ENCODE results near the gene CELA2A.
"Not testable (repeated sequence)": the region's sequence is repeated elsewhere in the genome, so short reads cannot be mapped to it uniquely, and the experiment has no call there.

The CELA2A gene

DNA sequence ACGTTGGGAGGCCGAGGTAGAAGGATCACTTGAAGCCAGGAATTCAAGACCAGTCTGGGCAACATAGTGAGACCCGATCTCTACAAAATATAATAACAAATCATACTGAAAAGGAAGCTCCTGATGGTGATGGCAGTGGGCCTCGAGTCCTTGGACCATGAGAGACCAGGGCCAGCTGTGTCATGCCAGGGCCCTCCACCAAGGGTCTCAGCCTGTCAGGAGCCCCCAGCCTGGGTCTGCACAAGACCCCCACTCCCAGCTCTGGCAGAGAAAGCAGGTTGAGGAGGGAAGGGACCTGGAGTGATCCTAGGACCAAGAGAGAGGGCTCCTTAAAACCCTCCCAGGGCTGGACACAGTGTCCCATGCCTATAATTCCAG, 25.0 kb upstream of the CELA2A start:
- H3K36me3 Mint-ChIP-seq, result no peaks in the 10 kb centered on the region
- no peaks in the 10 kb centered on the region for H3K9me3 Mint-ChIP-seq (ENCODE audit: low read depth)
- no peaks in the 10 kb centered on the region for H3K4me1 Mint-ChIP-seq (ENCODE audit: low read depth)
- H3K4me3 Mint-ChIP-seq, result no peak overlapping the region
- H3K27me3 Mint-ChIP-seq, result no peaks in the 10 kb centered on the region
- H3K27ac Mint-ChIP-seq, result no peak overlapping the region

DNA sequence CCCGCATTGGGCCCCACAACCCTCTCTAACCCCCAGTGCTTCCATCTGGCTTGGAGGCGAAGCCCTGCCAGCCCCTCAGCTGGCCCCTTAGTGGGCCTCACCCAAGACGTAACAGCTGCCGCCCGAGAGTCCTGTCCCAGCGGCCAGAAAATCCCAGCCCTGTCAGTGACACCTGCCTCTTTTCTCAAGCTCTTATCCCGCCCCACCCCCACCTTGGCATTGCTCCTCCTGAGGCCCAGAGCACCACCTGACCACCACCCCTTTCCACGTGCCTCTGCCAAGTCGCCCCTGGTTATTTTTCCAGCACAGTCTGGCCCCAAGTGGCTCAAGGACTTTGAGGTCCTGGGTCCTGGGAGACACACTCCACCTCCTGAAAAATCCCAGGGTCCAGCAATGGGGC, 24.2 kb upstream of the CELA2A start:
- no peaks in the 10 kb centered on the region for H3K27me3 Mint-ChIP-seq
- H3K27ac Mint-ChIP-seq, result no peak overlapping the region

DNA sequence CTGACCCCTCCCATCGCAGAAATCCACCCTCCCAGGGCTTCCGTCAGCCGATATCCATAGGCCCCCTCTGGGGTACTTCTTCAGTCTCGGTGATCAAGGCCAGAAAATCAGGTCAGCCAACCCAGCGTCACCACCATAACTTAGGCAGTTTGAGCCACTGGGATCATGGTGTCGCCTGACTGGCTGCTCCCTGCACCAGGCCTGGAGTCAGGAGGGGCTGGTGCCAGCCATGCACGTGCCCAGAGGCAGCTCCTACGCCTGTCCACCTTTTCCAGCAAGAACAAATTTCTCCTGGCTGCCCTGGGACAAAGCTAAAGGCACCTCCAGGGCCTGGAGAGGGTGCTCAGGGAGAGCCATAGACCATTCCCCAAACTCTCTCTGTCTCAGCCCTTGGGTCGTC, 23.1 kb upstream of the CELA2A start:
- Mint-ChIP-seq H3K4me1 (ENCODE audit: low read depth) (no peaks in the 10 kb centered on the region), H3K27me3 (no peaks in the 10 kb centered on the region), H3K4me3 (no peak overlapping the region), H3K9me3 (ENCODE audit: low read depth) (no peaks in the 10 kb centered on the region), H3K36me3 (no peaks in the 10 kb centered on the region), H3K27ac (no peak overlapping the region)

More for the DNA sequence above, 24.2 kb upstream of the CELA2A start:
- no peaks in the 10 kb centered on the region for H3K36me3 Mint-ChIP-seq
- no peak overlapping the region for H3K4me3 Mint-ChIP-seq
- H3K9me3 Mint-ChIP-seq (ENCODE audit: low read depth), result no peaks in the 10 kb centered on the region
- H3K4me1 Mint-ChIP-seq (ENCODE audit: low read depth), result no peaks in the 10 kb centered on the region

DNA sequence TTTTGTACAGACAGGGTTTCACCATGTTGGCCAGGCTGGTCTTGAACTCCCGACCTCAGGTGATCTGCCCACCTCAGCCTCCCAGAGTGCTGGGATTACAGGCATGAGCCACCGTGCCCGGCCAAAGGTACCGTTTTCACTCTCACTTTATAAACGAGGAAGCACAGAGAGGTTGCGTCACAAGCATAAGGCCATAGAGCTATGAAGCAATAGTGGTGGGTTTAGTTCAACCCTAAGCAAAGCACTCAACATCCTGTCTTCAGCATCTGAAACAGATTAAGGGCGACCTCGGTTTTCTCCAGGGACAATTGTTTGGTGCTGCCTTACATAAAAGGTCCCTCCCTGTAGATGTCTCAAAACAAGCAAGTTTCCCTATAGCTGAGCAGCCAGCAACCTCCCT, 21.8 kb upstream of the CELA2A start:
- not testable (repeated sequence) for H3K9me3 Mint-ChIP-seq (ENCODE audit: low read depth); H3K36me3 Mint-ChIP-seq; H3K4me1 Mint-ChIP-seq (ENCODE audit: low read depth); H3K27me3 Mint-ChIP-seq; H3K27ac Mint-ChIP-seq; H3K4me3 Mint-ChIP-seq

DNA sequence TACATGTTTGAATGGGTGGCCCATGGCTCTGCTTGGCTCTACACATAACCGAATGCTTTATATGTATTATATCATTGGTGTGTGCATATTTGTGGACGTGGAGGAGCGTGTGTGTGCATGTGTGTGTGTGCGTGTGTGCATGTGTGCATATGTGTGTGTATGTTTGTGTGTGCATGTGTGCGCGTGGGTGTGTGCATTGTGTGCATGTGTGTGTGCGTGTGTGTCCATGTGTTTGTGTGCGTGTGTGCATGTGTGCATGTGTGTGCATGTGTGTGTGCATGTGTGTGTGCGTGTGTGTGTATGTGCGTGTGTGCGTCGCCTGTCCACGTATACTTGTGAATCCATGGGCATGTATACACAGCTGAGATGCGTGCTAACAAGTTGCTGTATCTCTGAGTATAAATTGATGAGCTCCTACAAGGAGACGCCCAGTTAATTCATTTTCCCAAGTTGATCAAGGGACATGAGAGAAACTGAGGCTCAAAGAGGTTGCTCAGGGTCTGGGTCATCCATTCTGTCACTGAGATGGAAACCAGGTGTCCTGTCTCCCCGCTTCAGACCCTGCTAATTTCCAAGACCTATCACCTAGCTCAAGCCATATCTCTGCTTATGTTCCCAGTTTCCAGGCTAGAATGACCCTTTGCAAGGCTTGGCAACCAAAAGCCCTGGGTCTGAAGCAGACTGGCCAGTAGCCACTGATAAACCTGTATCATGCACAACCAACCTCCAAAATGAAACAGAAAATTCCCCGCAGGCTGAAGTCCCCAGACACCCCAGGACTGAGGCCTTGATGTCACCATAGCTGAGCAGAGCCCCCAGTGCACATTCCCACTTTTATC, 21.1 kb upstream of the CELA2A start:
- no peaks in the 10 kb centered on the region for H3K27me3 Mint-ChIP-seq
- no peak overlapping the region for H3K27ac Mint-ChIP-seq
- H3K4me3 Mint-ChIP-seq, result no peak overlapping the region
- H3K9me3 Mint-ChIP-seq (ENCODE audit: low read depth), result no peaks in the 10 kb centered on the region
- no peaks in the 10 kb centered on the region for H3K4me1 Mint-ChIP-seq (ENCODE audit: low read depth)
- no peaks in the 10 kb centered on the region for H3K36me3 Mint-ChIP-seq

DNA sequence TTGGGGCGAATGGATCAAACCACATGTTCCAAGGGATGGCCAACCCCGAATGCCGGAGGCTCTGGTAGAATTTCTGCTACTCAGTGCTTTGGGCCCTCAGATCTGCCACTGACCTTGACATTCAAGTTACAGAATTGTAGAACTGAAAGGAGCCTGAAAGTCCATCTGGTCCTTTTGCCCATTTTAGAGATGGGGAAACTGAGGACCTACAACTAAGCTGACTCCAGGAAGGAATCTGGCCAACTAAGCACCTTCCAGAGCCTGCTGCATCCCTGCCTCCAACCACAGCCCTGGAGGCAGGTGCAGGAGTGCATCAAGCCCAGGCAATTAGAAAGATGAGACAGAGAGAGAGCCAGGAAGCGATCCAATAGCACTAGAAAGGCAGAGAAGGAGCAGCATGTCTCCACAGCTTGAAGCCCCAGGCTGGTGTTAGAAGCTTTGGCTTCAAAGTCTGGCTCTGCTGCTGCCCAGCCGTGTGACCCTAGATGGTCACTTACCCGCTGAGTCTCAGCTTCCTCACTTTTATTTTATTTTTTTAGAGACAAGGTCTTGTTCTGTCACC, 19.6 kb upstream of the CELA2A start:
- Mint-ChIP-seq H3K27ac (no peak overlapping the region), H3K9me3 (ENCODE audit: low read depth) (no peaks in the 10 kb centered on the region), H3K36me3 (no peaks in the 10 kb centered on the region), H3K27me3 (no peaks in the 10 kb centered on the region), H3K4me1 (ENCODE audit: low read depth) (no peaks in the 10 kb centered on the region), H3K4me3 (no peak overlapping the region)

DNA sequence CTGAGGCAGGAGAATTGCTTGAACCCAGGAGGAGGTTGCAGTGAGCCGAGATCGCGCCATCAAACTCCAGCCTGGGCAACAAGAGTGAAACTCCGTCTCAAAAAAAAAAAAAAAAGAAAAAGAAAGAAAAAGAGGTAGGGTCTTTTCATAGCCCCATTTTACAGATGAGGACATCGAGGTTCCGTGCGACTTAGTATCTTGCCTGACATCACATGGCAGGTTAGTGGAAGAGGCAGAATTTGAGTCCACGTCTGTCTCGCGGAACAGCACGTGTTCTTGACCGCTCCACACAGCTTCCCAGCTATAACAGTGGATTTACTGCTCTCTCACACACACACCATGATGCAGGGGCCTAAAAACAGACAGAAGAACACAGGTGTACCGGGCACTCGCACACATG, 17.2 kb upstream of the CELA2A start:
- no peaks in the 10 kb centered on the region for H3K27me3 Mint-ChIP-seq
- H3K36me3 Mint-ChIP-seq, result no peaks in the 10 kb centered on the region
- no peaks in the 10 kb centered on the region for H3K4me1 Mint-ChIP-seq (ENCODE audit: low read depth)
- H3K9me3 Mint-ChIP-seq (ENCODE audit: low read depth), result no peaks in the 10 kb centered on the region
- no peak overlapping the region for H3K27ac Mint-ChIP-seq
- no peak overlapping the region for H3K4me3 Mint-ChIP-seq

DNA sequence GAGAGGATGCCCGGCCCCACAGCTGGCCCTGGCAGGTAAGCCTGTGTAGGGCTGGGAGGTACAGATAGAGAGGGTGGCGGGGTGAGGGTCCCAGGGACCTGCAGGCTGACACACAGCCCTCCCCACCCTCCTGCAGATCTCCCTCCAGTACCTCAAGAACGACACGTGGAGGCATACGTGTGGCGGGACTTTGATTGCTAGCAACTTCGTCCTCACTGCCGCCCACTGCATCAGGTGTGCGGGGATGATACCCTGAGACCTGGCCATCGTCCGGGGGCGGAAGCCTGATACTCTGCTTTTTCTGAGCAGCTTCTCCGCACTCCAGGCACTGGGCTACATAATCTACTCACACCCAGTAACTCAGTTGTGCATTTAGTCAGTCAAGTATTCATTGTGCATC, 16.2 kb upstream of the CELA2A start:
- no peaks in the 10 kb centered on the region for H3K9me3 Mint-ChIP-seq (ENCODE audit: low read depth)

DNA sequence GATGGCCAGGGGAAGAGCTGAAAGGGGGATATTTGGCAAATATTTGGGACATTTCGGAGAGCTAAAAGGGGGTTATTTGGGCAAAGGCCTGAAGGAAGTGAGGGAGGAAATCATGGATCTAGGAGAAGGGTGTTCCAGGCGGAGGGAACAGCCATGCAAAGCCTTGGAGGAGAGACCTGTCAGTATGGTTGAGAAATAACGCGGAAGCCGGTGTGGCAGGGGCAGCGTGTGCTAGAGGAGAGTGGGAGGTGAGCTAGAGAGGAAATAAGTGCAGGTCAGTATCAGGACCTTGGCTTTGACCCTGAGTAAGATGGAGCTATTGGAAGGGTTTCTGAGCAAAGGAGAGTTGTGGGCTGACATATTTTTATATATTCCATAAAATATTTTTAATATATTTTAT, 15.3 kb upstream of the CELA2A start:
- no peak overlapping the region for H3K4me3 Mint-ChIP-seq
- H3K27ac Mint-ChIP-seq, result no peak overlapping the region
- H3K9me3 Mint-ChIP-seq (ENCODE audit: low read depth), result no peaks in the 10 kb centered on the region
- no peaks in the 10 kb centered on the region for H3K36me3 Mint-ChIP-seq
- H3K4me1 Mint-ChIP-seq (ENCODE audit: low read depth), result no peaks in the 10 kb centered on the region
- H3K27me3 Mint-ChIP-seq, result peaks cover 3% of the 10 kb centered on the region

More for the DNA sequence above, 16.2 kb upstream of the CELA2A start:
- H3K4me3 Mint-ChIP-seq, result no peak overlapping the region
- no peak overlapping the region for H3K27ac Mint-ChIP-seq
- no peaks in the 10 kb centered on the region for H3K36me3 Mint-ChIP-seq
- H3K27me3 Mint-ChIP-seq, result peaks cover 2% of the 10 kb centered on the region
- H3K4me1 Mint-ChIP-seq (ENCODE audit: low read depth), result no peaks in the 10 kb centered on the region

DNA sequence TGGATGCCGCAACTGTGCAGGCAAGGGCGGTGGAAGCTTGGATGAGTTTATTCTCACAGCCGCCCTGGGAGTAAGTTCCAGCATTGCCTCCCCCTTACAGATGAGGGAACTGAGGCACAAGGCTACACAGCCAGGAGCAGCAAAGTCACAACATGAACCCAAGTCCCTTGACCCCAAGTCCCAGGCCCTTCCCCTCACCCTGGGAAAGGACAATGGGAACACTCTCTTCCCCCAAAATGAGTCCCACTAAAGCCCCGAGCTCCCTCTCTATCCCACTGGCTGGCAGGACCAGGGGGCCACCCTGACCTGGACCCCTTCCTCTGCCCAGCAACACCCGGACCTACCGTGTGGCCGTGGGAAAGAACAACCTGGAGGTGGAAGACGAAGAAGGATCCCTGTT, 14.4 kb upstream of the CELA2A start:
- Mint-ChIP-seq H3K27me3 (peaks cover 3% of the 10 kb centered on the region), H3K4me1 (ENCODE audit: low read depth) (no peaks in the 10 kb centered on the region), H3K4me3 (no peak overlapping the region), H3K9me3 (ENCODE audit: low read depth) (no peaks in the 10 kb centered on the region), H3K36me3 (no peaks in the 10 kb centered on the region), H3K27ac (no peak overlapping the region)

DNA sequence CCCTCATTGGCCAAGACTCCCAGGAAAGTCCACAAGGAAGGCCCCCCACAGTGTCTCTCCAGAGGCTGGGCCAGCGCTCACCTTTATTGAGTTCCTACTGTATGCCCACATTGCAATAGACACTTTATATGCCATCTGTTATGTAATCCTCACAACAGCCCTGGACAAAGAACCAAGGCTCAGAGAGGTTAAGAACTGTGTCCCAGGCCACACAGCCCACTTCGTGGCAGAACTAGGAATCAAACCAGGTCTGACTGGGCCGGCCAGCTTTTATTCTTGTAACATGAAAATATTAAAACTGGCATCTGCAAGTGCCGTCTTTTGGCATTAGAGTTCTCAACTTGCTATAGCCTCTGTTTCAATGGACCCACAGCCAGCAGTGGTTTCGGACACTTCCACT, 13.8 kb upstream of the CELA2A start:
- Mint-ChIP-seq H3K9me3 (ENCODE audit: low read depth) (no peaks in the 10 kb centered on the region), H3K36me3 (no peaks in the 10 kb centered on the region), H3K4me1 (ENCODE audit: low read depth) (no peaks in the 10 kb centered on the region), H3K4me3 (no peak overlapping the region), H3K27ac (no peak overlapping the region), H3K27me3 (peaks cover 3% of the 10 kb centered on the region)

DNA sequence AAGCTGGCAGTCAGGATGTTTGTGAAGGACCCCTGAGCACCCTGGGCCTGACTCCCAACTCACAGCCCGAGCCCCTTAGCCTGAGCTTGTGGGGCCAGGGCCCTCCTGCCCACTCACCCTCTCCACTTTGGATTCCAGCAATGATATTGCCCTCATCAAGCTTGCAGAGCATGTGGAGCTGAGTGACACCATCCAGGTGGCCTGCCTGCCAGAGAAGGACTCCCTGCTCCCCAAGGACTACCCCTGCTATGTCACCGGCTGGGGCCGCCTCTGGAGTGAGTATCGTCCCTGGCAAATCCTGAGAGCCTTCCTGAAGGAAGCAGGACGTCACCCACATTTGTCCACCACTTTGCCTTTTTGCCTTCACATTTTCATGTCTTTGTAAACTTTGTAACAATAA, 13.3 kb upstream of the CELA2A start:
- H3K4me3 Mint-ChIP-seq, result no peak overlapping the region

DNA sequence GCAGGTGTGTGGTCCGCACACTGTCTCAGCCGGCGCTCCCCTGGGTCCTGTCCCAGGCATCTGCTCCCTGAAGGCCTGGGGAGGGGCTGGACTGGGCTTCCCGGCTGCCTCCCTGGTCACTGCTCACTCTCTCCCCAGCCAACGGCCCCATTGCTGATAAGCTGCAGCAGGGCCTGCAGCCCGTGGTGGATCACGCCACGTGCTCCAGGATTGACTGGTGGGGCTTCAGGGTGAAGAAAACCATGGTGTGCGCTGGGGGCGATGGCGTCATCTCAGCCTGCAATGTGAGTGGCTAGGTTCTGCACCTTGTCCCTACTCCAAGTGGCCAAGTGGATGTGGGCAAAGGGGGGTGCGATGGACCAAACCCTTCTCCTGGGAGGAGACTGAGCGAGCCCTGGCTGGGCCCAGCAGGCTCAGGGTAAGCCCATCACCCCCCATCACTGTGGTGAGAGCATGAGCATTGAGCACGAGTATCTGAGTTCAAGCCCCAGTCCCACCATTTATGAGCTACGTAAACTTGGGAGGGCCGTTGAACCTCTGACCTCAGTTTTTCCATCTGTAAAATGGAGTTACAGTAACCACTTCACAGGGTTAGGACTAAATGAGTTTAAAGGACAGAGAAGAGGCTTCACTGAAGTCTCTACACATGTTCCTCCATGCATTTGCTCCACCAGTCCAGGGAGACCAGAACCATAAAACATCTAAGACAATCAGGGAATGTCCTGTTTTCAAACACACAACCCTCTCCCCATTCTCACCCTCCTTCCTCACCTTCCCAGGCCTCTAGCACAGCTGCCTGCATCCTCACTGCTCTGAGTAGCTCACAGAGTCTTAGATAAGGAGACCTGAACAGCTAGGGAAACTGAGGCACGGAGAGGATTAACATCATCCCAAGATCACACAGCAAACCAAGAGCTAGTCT, 11.8 kb upstream of the CELA2A start:
- Mint-ChIP-seq H3K27me3 (peaks cover 3% of the 10 kb centered on the region), H3K27ac (no peak overlapping the region), H3K36me3 (no peaks in the 10 kb centered on the region), H3K4me3 (no peak overlapping the region), H3K4me1 (ENCODE audit: low read depth) (no peaks in the 10 kb centered on the region), H3K9me3 (ENCODE audit: low read depth) (no peaks in the 10 kb centered on the region)

More for the DNA sequence above, 13.3 kb upstream of the CELA2A start:
- no peaks in the 10 kb centered on the region for H3K9me3 Mint-ChIP-seq (ENCODE audit: low read depth)
- no peak overlapping the region for H3K27ac Mint-ChIP-seq
- H3K27me3 Mint-ChIP-seq, result peaks cover 3% of the 10 kb centered on the region
- no peaks in the 10 kb centered on the region for H3K36me3 Mint-ChIP-seq
- H3K4me1 Mint-ChIP-seq (ENCODE audit: low read depth), result no peaks in the 10 kb centered on the region

DNA sequence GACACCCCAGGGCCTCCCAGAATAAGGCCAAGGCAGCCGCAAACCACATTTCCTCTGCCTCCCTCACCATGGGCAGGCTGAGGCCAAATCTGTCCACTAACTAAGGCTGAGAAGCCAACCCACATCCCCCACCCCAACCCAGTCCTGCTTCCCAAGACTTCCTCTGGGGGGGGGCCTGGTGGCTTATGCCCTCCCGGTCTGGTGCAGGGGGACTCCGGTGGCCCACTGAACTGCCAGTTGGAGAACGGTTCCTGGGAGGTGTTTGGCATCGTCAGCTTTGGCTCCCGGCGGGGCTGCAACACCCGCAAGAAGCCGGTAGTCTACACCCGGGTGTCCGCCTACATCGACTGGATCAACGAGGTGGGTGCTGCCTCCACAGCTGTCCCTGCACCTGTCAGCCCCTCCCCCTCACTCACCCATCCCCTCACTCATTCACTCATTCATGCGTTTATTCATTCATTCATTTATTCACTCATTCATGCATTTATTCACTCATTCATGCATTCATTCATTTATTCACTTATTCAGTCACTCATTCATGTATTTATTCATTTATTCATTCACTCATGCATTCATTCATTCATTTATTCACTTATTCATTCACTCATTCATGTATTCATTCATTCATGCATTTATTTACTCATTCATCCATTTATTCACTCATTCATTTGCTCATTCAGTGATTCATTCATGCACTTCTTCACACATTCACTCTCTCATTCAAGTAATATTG, 11.0 kb upstream of the CELA2A start:
- H3K4me3 Mint-ChIP-seq, result no peak overlapping the region
- H3K36me3 Mint-ChIP-seq, result no peaks in the 10 kb centered on the region
- H3K27ac Mint-ChIP-seq, result no peak overlapping the region
- peaks cover 3% of the 10 kb centered on the region for H3K27me3 Mint-ChIP-seq
- H3K9me3 Mint-ChIP-seq (ENCODE audit: low read depth), result no peaks in the 10 kb centered on the region
- no peaks in the 10 kb centered on the region for H3K4me1 Mint-ChIP-seq (ENCODE audit: low read depth)

DNA sequence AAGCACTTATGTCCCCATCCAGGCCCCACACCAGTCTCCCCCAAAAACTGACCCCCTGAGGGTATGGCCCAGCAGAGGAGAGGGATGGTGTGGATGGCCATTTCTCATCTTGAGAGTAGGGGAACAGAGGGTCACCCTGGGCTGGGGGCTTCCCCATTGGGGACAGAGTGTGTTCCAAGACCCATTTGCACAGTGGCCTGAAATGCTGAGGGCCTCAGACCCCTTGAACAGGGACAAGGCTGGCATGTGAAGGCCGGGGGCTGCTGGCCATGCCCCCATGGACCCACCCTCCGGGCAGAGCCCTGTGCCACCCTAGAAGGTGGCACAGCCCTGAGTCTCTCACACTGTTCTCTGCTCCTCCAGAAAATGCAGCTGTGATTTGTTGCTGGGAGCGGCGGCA, 10.3 kb upstream of the CELA2A start:
- H3K27ac Mint-ChIP-seq, result no peak overlapping the region

More for the DNA sequence above, 10.3 kb upstream of the CELA2A start:
- Mint-ChIP-seq H3K9me3 (ENCODE audit: low read depth) (no peaks in the 10 kb centered on the region), H3K36me3 (no peaks in the 10 kb centered on the region), H3K27me3 (peaks cover 3% of the 10 kb centered on the region), H3K4me3 (no peak overlapping the region), H3K4me1 (ENCODE audit: low read depth) (no peaks in the 10 kb centered on the region)

Measured in activated naive CD8-positive, alpha-beta T cell (primary cell).